HEK293 (cell line): ENCODE measurements around the gene TRIM34.
"Not testable (repeated sequence)": the region's sequence is repeated elsewhere in the genome, so short reads cannot be mapped to it uniquely, and the experiment has no call there.

Source experiments
- ATF2 ChIP-seq: fragments of 450-650 bp; formaldehyde crosslinking; IDR thresholded peaks from 2 replicates; pipeline ENCODE4 v1.5.1; 2016; ENCODE audit warnings: missing biosample characterization, missing genetic modification characterization, low read depth
- CTCF ChIP-seq: fragments of 450-650 bp; formaldehyde crosslinking; IDR thresholded peaks from 2 replicates; pipeline ENCODE4 v1.5.1; 2016; ENCODE audit warnings: missing biosample characterization, missing genetic modification characterization
- KLF7 ChIP-seq: fragments of 450-650 bp; formaldehyde crosslinking; IDR thresholded peaks from 2 replicates; pipeline ENCODE4 v1.5.1; 2016; ENCODE audit warnings: missing biosample characterization, missing genetic modification characterization, borderline replicate concordance
- PRDM6 ChIP-seq: fragments of 450-650 bp; formaldehyde crosslinking; IDR thresholded peaks from 2 replicates; pipeline ENCODE4 v1.5.1; 2017; ENCODE audit warnings: missing biosample characterization, missing genetic modification characterization
- TSHZ1 ChIP-seq: fragments of 450-650 bp; formaldehyde crosslinking; IDR thresholded peaks from 2 replicates; pipeline ENCODE4 v1.5.1; 2016; ENCODE audit warnings: missing biosample characterization, missing genetic modification characterization, borderline replicate concordance
- YY1 ChIP-seq: fragments of 450-650 bp; formaldehyde crosslinking; IDR thresholded peaks from 2 replicates; pipeline ENCODE4 v1.5.1; 2018; ENCODE audit warnings: missing biosample characterization, missing genetic modification characterization
- ZNF121 ChIP-seq: fragments of 450-650 bp; formaldehyde crosslinking; IDR thresholded peaks from 2 replicates; pipeline ENCODE4 v1.5.1; 2016; ENCODE audit warnings: missing biosample characterization, missing genetic modification characterization
- ZNF140 ChIP-seq: fragments of 450-650 bp; formaldehyde crosslinking; IDR thresholded peaks from 2 replicates; pipeline ENCODE4 v1.5.1; 2016; ENCODE audit warnings: missing biosample characterization, missing genetic modification characterization
- ZNF335 ChIP-seq: fragments of 450-650 bp; formaldehyde crosslinking; conservative IDR thresholded peaks from 2 replicates; pipeline ENCODE4 v1.5.1; 2016; ENCODE audit warnings: missing biosample characterization, missing genetic modification characterization
- ZNF398 ChIP-seq: fragments of 450-650 bp; formaldehyde crosslinking; IDR thresholded peaks from 2 replicates; pipeline ENCODE4 v1.5.1; 2017; ENCODE audit warnings: missing biosample characterization, missing genetic modification characterization
- ZNF404 ChIP-seq: fragments of 450-650 bp; formaldehyde crosslinking; IDR thresholded peaks from 2 replicates; pipeline ENCODE4 v1.5.1; 2017; ENCODE audit warnings: missing biosample characterization, missing genetic modification characterization
- ZNF560 ChIP-seq: fragments of 450-650 bp; formaldehyde crosslinking; IDR thresholded peaks from 2 replicates; pipeline ENCODE4 v1.5.1; 2017; ENCODE audit warnings: missing biosample characterization, missing genetic modification characterization, borderline replicate concordance
- ZNF747 ChIP-seq: fragments of 450-650 bp; formaldehyde crosslinking; IDR thresholded peaks from 2 replicates; pipeline ENCODE4 v1.5.1; 2016; ENCODE audit warnings: missing biosample characterization, missing genetic modification characterization
- ZNF830 ChIP-seq: fragments of 450-650 bp; IDR thresholded peaks from 2 replicates; pipeline ENCODE4 v1.5.0; 2018; ENCODE audit warnings: missing biosample characterization, missing genetic modification characterization, low read depth, mild to moderate bottlenecking, moderate library complexity

- TF ChIP-seq PRDM6 (tag by site-specific recombination); CTCF (tag by site-specific recombination); ZNF121 (tag by site-specific recombination); ZNF398; ZNF404; ZNF140 (tag by site-specific recombination); ZNF560 (tag by site-specific recombination); YY1 (tag by site-specific recombination); KLF7 (tag by site-specific recombination); ATF2 (tag by site-specific recombination); TSHZ1 (tag by site-specific recombination); ZNF747 (tag by site-specific recombination); ZNF830 (tag by site-specific recombination); ZNF335 (tag by site-specific recombination): not testable (repeated sequence)
Observed at GRCh38 chr11:5656956-5657355, 32.2 kb downstream of the TRIM34 start.
